ENCODE measurements around the gene ABCA6.

ABCA6 gene

DNA sequence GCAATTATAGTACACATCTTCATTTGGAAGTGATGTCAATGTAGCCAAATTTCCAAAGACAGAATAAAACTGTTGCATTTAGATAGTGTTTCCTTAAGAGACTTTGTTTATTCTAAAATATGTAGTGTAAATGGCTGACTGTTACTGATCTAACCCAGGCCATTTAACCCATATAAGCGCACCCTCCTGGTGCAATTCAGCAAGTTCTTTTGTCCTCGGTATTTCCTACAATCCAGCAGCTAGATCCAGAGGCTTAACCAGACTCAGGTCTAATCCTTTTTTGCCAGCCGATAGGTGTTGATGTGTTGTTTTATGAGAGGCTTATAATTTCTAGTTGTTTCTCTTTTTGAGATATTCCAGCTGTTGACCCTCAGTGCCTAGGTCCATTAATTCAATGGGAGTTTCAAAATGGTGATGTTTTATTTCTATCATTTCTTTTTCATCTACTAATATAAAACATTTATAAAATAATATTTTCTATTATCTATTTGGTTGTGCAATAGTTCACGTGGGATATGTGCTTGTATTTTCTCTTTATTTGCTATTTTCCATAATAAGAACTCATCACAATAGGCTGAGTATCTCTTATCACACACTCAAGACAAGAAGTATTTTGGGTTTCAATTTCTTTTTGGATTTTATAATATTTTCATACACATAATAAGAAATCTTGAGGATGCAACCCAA, 95.4 kb downstream of the ABCA6 start:
- DNase-seq, result no peak

DNA sequence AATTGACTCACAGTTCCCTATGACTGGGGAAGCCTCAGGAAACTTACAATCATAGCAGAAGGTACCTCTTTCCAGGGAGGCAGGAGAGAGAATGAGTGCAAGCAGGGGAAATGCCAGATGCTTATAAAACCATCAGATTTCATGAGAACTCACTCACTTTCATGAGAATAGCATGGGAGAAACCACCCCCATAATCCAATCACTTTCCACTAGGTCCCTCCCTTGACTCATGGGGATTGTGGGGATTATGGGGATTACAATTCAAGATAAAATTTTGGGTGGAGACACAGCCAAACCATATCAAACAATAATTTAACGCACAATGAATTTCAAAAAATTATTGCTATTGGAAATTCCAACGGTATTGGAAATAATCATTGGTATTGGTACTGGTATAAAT, 96.0 kb downstream of the ABCA6 start:
- DNase-seq, result no peak

DNA sequence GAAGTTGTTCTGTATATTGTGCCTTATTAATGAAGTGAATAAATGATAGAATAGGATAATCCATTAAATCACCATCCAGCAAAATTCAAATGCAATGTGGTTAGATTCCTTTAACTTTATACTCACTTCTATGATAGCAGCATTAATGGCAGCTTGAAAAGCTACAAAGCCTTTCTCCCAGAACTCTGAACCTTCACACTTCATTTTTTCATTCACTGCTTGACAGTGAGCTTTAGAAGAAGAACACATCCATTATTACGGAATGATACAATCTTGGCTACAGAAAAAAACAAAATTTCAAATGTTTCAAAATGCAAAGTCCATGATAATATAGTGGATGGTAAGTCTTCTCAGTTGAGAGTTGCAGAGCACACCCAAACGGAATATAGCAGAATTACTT, 97.3 kb downstream of the ABCA6 start:
- DNase-seq, result no peak

DNA sequence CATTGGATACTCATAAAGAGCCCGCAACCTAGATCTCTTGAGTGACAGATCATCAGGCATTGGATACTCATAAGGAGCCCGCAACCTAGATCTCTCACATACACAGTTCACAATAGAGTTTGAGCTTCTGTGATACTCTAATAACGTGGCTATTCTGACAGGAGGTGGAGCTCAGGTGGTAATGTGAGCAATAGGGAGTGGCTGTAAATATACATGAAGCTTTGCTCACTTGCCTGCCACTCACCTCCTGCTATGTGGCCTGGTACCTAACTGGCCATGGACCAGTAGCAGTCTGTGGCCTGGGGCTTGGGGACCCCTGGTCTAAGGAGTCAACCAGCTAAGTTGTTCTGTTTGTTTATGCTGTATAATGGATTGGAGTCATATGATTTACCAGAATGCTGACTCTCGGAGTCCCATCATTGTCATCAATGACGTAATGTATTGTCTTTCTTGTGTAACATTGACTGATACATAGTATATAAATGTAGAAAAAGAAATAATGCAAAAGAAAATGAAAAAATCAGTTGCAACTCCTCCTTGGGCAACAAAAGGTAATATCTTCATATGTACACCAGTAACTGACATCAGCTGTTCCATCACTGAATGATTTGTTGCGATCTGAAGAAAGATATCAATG, 98.5 kb downstream of the ABCA6 start:
- DNase-seq, result no peak

DNA sequence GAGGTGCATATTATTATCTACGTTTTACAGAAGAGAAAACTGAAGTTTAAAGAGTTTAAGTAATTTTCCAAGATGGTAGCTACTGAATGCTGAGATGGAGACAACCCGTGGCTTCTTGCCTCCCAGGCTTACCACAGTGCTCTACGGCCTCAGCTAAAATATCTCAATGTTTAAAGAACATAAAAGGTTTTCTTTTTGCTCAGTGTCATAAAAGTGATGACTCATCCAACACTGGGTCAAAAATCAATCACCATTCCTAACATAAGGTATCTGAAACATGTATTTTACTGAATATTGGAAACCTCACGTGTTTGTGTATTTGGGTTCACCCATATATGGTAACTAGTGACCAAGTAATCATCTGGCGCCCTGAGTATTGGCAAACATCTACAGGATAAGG, 99.4 kb downstream of the ABCA6 start:
- DNase-seq, result no peak

DNA sequence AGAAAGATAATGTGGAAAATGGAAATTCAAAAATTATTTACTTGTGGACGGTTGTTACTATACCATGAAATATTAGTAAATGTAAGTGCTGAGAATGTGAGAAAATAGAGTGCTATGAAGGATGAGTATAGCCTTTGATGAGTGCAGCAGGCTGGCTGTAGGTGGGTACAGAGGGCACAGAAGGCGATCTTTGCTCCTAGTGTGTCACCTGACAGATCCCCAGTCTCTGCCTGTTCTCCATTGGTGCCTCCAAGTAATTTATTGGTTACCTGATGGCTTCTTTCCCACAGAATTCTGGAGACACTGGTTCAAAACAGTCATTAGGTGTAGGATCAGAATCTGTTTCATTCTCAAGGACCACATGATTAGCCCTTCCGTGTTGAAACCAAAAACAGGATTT, 109.9 kb downstream of the ABCA6 start:
- no peak for DNase-seq

DNA sequence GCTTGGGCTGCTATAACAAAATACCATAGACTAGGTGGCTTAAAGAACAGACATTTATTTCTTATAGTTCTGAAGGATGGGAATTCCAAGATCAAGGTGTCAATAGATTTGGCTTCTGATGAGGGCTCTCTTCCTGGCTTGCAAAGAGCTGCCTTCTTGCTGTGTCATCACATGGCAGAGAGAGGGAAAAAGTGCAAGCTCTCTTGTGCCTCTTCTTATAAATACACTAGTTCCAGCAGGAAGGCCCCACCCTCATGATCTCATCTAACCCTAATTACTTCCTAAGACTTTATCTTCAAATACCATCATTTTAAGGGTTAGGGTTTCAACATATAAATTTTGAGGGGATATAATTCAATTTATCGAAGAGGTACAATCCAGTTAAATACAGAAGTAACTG, 111.5 kb downstream of the ABCA6 start:
- DNase-seq, result no peak
